Measurements from ENCODE around the gene PCDH10.
A peak's percentile ranks its signal among the peaks of the same experiment; 100 is the strongest.

PCDH10 gene

GRCh38 chr4:133147921-133148689 is 989 bp upstream of the PCDH10 start:
- peak; percentile 72 for DNase-seq

- DNase-seq: no peak
Observed at GRCh38 chr4:133149364-133149695, 236 bp downstream of the PCDH10 start.

DNA sequence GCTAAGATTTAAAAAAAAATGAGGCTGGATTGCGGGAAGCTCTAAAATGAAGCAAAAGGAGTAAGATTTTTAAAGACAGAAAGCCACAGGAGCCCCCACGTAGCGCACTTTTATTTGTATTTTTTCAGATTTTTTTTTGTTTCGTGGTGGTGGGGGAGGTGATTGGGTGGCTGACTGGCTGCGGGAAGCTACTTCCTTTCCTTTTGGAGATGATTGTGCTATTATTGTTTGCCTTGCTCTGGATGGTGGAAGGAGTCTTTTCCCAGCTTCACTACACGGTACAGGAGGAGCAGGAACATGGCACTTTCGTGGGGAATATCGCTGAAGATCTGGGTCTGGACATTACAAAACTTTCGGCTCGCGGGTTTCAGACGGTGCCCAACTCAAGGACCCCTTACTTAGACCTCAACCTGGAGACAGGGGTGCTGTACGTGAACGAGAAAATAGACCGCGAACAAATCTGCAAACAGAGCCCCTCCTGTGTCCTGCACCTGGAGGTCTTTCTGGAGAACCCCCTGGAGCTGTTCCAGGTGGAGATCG is 908 bp downstream of the PCDH10 start:
- peak; percentile 46 for DNase-seq

DNA sequence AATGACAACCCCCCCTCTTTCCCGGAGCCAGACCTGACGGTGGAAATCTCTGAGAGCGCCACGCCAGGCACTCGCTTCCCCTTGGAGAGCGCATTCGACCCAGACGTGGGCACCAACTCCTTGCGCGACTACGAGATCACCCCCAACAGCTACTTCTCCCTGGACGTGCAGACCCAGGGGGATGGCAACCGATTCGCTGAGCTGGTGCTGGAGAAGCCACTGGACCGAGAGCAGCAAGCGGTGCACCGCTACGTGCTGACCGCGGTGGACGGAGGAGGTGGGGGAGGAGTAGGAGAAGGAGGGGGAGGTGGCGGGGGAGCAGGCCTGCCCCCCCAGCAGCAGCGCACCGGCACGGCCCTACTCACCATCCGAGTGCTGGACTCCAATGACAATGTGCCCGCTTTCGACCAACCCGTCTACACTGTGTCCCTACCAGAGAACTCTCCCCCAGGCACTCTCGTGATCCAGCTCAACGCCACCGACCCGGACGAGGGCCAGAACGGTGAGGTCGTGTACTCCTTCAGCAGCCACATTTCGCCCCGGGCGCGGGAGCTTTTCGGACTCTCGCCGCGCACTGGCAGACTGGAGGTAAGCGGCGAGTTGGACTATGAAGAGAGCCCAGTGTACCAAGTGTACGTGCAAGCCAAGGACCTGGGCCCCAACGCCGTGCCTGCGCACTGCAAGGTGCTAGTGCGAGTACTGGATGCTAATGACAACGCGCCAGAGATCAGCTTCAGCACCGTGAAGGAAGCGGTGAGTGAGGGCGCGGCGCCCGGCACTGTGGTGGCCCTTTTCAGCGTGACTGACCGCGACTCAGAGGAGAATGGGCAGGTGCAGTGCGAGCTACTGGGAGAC is 1.6 kb downstream of the PCDH10 start:
- peak; percentile 70 for DNase-seq

- DNase-seq: peak; percentile 68
Observed at GRCh38 chr4:133151341-133151690, 2.2 kb downstream of the PCDH10 start.

GRCh38 chr4:133151691-133152329 is 2.7 kb downstream of the PCDH10 start:
- DNase-seq: peak; percentile 72

DNA sequence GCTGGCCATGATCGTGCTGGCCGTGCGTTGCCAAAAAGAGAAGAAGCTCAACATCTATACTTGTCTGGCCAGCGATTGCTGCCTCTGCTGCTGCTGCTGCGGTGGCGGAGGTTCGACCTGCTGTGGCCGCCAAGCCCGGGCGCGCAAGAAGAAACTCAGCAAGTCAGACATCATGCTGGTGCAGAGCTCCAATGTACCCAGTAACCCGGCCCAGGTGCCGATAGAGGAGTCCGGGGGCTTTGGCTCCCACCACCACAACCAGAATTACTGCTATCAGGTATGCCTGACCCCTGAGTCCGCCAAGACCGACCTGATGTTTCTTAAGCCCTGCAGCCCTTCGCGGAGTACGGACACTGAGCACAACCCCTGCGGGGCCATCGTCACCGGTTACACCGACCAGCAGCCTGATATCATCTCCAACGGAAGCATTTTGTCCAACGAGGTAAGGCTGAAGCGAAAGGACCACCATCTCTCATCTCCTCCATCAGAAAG is 3.3 kb downstream of the PCDH10 start:
- peak; percentile 72 for DNase-seq

- peak; percentile 68 for DNase-seq
Observed at GRCh38 chr4:133152831-133153481, 3.9 kb downstream of the PCDH10 start.

- DNase-seq: no peak
Observed at GRCh38 chr4:133154725-133155124, 5.6 kb downstream of the PCDH10 start.

- DNase-seq: no peak
Observed at GRCh38 chr4:133156096-133156495, 7.0 kb downstream of the PCDH10 start.

- DNase-seq: no peak
Observed at GRCh38 chr4:133156556-133156955, 7.5 kb downstream of the PCDH10 start.

DNA sequence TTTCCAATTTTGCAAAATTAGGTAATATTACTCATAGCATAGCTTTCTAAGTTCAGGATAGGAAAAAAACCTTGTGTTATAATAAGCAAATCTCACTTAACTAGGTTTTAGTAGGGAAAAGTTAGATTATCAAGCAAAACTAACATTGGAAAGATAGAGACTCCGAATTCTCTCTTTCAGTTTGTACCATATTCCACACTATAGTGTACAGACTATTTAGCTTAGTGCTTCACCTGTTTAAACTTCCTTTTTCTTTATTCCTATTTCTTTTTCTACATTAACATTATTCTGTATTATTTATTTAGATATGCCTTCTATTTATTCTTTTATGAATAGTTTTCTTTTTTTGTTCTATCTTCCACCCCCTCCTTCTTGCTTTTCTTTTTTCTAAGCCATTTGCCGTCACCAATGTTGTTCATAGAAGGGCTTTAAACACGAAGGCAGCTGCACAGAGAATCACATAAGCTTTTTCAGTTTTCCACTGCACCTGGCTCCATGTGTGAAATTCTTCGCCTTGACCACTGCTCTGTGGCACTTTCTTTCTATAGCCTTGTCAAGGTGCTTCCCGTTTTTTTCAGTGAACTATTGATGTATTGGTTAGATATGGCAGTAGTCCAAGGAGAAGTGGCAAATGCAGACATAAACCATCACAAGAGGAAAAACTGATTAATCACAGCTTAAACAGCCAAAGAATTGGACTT is 8.5 kb downstream of the PCDH10 start:
- no peak for DNase-seq

- DNase-seq: no peak
Observed at GRCh38 chr4:133160853-133161252, 11.8 kb downstream of the PCDH10 start.

DNA sequence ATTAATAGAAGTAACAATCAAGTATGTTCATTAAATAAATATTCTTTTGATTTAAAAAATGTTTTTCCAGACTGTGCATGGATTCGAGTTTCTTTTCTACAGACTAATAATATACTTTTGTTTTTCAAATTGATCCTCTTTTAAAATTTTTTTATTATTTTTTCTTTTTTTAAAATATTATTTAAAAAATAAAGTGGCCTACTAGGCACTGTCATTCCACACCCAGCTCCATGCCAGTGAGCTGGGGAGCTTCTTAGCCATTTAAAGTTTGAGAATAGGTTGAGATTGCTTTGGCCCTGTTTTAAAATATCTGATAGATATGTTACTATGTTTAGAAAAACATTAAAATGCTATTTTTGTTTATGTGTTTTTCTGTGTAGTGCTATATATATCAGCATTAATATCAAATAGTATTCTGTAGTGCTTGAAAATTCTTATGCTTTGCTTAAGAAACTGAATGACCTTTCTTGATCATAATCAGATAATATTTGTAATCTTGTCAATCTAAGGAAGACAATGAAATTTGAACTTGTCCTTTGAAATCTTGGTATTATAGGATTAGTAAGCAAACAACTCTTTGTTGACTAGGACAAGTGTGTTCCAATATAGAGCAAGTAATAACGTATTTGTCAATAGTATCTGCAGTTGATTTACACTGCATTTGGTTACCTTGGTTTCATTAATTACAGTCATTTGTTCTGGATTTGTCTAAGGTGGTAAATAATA is 12.6 kb downstream of the PCDH10 start:
- no peak for DNase-seq

DNA sequence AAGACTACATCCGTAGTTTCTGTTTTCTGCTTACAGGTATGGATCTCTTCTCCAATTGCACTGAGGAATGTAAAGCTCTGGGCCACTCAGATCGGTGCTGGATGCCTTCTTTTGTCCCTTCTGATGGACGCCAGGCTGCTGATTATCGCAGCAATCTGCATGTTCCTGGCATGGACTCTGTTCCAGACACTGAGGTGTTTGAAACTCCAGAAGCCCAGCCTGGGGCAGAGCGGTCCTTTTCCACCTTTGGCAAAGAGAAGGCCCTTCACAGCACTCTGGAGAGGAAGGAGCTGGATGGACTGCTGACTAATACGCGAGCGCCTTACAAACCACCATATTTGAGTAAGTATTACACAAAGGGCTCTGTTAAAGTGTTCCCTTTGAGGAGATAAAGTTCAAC is 13.8 kb downstream of the PCDH10 start:
- no peak for DNase-seq

- no peak for DNase-seq
Observed at GRCh38 chr4:133178956-133179355, 29.9 kb downstream of the PCDH10 start.

DNA sequence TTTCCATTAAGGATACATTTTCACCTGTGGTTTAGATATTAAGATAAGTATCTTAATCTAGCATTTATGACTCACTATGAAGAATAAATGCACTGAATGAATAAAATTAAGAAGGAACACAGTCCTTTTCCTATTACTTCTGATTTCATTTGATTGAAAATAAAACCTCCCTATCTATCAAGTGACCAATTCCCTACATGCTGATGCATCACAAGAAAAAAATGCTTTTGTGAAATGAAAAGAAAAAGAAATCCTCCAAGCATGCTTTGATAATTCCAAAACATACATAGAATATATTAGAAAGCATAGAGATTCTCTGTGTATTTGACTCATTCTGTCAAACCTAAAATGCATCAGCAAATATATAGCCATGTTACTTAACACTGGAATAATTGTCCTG is 37.1 kb downstream of the PCDH10 start:
- DNase-seq: no peak

- no peak for DNase-seq
Observed at GRCh38 chr4:133186845-133187244, 37.8 kb downstream of the PCDH10 start.

DNA sequence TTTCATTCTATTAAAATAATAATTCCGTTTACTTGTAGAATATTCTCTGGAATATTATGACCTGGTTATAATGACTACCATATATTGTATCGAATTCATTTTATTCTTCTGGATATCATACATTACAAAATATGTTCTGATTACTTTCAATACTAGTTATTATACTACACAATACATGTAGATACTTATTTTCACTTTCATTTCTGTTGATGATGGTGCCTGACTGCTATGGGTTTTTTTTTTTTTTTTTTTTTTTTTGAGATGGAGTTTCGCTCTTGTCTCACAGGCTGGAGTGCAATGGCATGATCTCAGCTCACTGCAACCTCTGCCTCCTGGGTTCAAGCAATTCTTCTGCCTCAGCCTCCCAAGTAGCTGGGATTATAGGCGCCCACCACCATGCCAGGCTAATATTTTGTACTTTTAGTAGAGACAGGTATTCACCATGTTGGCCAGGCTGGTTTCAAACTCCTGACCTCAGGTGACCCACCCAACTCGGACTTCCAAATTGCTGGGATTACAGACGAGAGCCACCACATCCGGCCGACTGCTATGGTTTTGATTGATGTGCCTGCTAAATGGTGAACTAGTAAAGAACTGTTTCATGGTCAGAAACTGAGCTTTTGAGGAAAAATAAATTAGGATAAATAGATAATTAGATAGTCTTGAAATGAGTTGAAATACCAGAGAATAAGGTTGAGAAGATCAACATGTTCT is 39.5 kb downstream of the PCDH10 start:
- DNase-seq: no peak

DNA sequence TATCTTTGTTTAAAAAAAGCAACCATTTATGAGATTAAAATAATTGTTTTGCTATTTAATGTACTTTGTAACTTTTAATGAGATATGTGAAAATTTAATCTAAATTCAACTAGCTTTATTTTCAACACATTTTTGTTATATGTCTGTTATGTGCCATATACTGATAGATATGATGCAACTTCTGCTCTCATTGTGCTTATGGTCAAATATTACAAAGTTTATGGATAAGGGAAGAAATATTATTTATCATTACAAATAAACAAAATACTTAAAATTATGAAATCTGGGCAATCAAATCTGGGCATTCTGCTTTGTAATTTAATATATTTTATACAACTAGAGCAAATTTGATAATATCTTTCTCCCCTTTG is 40.0 kb downstream of the PCDH10 start:
- DNase-seq: no peak
